ENCODE results near the gene PRMT3. TPM values are rescaled to one million over a fixed set of nuclear protein-coding genes. Genes with fewer than 3 reads are reported as not detected.

The PRMT3 gene
- total RNA-seq, 1 donor from 2014 or later: 15.0 TPM

DNA sequence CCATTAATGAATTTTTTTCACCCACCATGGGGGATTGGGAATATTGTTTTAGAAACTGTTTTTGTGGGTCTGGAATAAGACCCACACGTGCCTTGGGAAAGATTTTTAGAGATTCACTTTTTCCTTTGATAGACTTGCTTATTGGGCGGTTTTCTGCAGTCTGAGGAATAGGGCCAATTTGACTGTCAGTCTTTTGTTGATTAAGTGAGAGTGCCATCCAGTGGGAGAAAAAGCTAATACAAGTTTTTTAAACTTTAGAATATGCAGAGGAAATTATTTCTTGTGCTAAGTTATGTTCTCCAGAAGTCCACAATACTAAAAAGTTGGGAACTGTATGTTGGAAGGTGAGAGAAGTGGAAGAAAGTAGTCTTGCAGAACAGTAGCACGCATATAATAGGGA is 56.1 kb downstream of the PRMT3 start:
- Histone ChIP-seq H3K36me3 (ENCODE audit: control insufficient read depth, insufficient read depth, low read length) (no peaks in the 10 kb centered on the region), H3K4me3 (ENCODE audit: low read depth, low read length) (no peak overlapping the region), H3K27me3 (ENCODE audit: control insufficient read depth, insufficient read depth, low read length) (no peaks in the 10 kb centered on the region)
- no peak for DNase-seq (ENCODE audit: low read depth)
- TF ChIP-seq, protein P1, sequence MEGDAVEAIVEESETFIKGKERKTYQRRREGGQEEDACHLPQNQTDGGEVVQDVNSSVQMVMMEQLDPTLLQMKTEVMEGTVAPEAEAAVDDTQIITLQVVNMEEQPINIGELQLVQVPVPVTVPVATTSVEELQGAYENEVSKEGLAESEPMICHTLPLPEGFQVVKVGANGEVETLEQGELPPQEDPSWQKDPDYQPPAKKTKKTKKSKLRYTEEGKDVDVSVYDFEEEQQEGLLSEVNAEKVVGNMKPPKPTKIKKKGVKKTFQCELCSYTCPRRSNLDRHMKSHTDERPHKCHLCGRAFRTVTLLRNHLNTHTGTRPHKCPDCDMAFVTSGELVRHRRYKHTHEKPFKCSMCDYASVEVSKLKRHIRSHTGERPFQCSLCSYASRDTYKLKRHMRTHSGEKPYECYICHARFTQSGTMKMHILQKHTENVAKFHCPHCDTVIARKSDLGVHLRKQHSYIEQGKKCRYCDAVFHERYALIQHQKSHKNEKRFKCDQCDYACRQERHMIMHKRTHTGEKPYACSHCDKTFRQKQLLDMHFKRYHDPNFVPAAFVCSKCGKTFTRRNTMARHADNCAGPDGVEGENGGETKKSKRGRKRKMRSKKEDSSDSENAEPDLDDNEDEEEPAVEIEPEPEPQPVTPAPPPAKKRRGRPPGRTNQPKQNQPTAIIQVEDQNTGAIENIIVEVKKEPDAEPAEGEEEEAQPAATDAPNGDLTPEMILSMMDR (IDR thresholded peaks at IDR 0.05; ENCODE audit: insufficient read depth, low read length, poor library complexity, severe bottlenecking): peak; percentile 47

DNA sequence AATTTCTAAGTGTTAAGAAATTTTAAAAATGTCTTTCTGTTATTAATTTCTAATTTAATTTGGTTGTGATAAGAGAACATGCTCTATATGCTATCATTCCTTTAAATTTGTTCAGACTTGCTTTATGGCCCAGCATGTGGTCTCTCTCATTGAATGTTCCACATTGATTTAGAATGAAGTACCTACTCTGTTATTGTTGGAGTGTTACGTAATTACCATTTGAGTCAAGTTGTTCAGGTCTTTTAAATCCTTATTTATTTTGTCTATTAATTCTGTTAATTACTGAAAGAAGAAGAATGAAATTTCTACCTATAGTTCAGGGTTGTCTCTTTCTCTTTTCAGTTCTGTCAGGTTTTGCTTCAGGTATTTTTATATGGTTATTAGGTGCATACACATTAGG is 57.0 kb downstream of the PRMT3 start:
- no peak for DNase-seq (ENCODE audit: low read depth)
- H3K4me3 ChIP-seq (ENCODE audit: low read depth, low read length): no peak overlapping the region
- TF ChIP-seq, protein P1 (IDR thresholded peaks at IDR 0.05; ENCODE audit: insufficient read depth, low read length, poor library complexity, severe bottlenecking): no peak

DNA sequence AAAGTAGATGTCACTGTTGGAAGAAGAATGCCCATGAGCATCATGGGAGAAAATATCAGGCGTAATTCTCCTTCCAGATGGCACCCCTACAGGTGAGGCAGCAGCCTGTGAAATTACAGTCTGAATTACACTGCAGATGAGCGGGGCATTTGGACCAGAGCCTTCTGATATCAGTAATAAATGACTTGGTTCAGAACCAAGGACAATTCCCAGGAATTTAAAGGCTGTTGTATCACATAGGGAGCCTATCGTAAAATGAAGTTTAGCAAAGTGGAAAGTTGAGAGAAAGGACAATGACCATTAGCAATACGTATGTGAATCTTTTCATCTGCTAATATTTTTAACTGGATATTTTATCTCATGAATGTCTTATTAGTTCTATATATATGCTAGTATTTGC is 61.3 kb downstream of the PRMT3 start:
- Histone ChIP-seq H3K27me3 (ENCODE audit: control insufficient read depth, insufficient read depth, low read length) (no peaks in the 10 kb centered on the region), H3K36me3 (ENCODE audit: control insufficient read depth, insufficient read depth, low read length) (no peaks in the 10 kb centered on the region), H3K4me3 (ENCODE audit: low read depth, low read length) (no peak overlapping the region)
- TF ChIP-seq, protein P1 (IDR thresholded peaks at IDR 0.05; ENCODE audit: insufficient read depth, low read length, poor library complexity, severe bottlenecking): no peak
- DNase-seq (ENCODE audit: low read depth): no peak

More for the DNA sequence above, 57.0 kb downstream of the PRMT3 start:
- H3K36me3 ChIP-seq (ENCODE audit: control insufficient read depth, insufficient read depth, low read length): no peaks in the 10 kb centered on the region
- H3K27me3 ChIP-seq (ENCODE audit: control insufficient read depth, insufficient read depth, low read length): no peaks in the 10 kb centered on the region

DNA sequence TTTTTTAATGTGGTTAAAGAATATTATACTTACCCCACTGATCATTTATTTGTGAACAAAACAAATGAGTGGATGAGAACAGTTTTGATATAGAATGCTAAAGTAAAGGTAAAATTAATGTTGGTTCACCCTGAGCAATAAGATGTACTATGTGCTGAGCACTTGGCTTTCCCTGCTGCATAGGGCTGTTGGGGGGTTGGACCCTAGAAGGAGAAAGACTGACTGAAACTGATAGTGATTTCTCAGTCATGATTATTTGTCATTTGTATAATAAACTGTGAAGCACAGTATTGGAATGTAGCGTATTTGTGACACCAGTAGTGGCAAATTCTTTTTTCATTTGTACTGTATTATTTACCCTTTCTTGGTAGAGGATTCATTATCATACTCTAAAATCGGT is 63.3 kb downstream of the PRMT3 start:
- no peak for DNase-seq (ENCODE audit: low read depth)
- Histone ChIP-seq H3K36me3 (ENCODE audit: control insufficient read depth, insufficient read depth, low read length) (no peaks in the 10 kb centered on the region), H3K27me3 (ENCODE audit: control insufficient read depth, insufficient read depth, low read length) (no peaks in the 10 kb centered on the region)

DNA sequence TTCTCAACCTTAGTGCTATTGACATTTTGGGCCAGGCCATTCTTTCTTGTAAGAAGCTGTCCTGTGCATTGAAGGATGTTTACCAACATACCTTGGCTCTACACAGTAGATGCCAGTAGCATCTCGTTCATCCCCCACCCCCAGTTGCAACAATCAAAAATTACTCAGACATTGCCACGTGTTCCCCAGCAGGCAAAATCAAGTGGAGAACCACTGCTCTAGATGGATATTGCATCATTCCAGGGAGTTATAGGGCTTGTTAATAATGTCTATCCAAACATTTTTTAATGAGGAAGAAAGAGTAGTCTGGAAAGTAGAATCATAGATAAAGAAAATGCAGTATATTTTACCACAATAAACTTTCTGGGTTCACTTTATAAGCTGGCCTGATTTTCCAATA is 64.1 kb downstream of the PRMT3 start:
- no peaks in the 10 kb centered on the region for H3K27me3 ChIP-seq (ENCODE audit: control insufficient read depth, insufficient read depth, low read length)
- H3K36me3 ChIP-seq (ENCODE audit: control insufficient read depth, insufficient read depth, low read length): no peaks in the 10 kb centered on the region
- no peak for DNase-seq (ENCODE audit: low read depth)
- TF ChIP-seq, protein P1 (IDR thresholded peaks at IDR 0.05; ENCODE audit: insufficient read depth, low read length, poor library complexity, severe bottlenecking): no peak
- H3K4me3 ChIP-seq (ENCODE audit: low read depth, low read length): no peak overlapping the region

More for the DNA sequence above, 63.3 kb downstream of the PRMT3 start:
- TF ChIP-seq, protein P1 (IDR thresholded peaks at IDR 0.05; ENCODE audit: insufficient read depth, low read length, poor library complexity, severe bottlenecking): no peak
- no peak overlapping the region for H3K4me3 ChIP-seq (ENCODE audit: low read depth, low read length)

DNA sequence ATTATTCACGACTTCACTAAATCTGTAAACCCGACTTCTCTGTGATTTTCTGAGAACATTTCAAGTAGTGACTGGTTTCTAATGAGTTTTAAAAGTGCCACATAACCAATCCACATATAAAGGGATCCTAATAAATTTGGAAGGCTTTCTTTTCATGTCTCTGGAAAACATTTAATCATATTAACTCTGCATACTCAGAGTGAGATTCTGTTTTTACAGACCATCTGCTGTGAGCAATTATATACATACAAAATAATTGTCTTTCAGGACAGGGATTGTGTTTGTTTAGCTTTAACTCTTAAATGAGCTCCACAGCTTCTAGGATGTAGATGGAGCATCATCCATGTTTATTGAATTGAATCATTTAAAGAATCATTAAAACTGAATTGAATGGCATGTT is 65.1 kb downstream of the PRMT3 start:
- Histone ChIP-seq H3K4me3 (ENCODE audit: low read depth, low read length) (no peak overlapping the region), H3K27me3 (ENCODE audit: control insufficient read depth, insufficient read depth, low read length) (no peaks in the 10 kb centered on the region), H3K36me3 (ENCODE audit: control insufficient read depth, insufficient read depth, low read length) (no peaks in the 10 kb centered on the region)
- TF ChIP-seq, protein P1 (IDR thresholded peaks at IDR 0.05; ENCODE audit: insufficient read depth, low read length, poor library complexity, severe bottlenecking): no peak
- no peak for DNase-seq (ENCODE audit: low read depth)
